ENCODE measurements around the gene GTF2A1. TPM values are rescaled to one million over a fixed set of nuclear protein-coding genes. Genes with fewer than 3 reads are reported as not detected.

GTF2A1 gene
- total RNA-seq, 1 experiment from 2014 or later = 24.4 TPM

GRCh38 chr14:81172353-81172752 is 48.4 kb downstream of the GTF2A1 start:
- TF ChIP-seq EZH2 (IDR thresholded peaks at IDR 0.05; ENCODE audit: low read length, unreplicated experiment) = no peak
- H3K4me1 ChIP-seq (ENCODE audit: insufficient read depth, low read length) = peaks cover 14% of the 10 kb centered on the region
- DNase-seq (no peak), ATAC-seq (no peak)
- H3K4me2 ChIP-seq (ENCODE audit: low read length) = no peak overlapping the region
- H3F3A ChIP-seq (ENCODE audit: low read length, unreplicated experiment) = no peaks in the 10 kb centered on the region
- intact Hi-C loops (cut with micrococcal nuclease) = loop anchor here (5.0 kb wide), 1 partner anchor 110 kb away; no protein-coding TSS in a partner anchor
- H3K36me3 ChIP-seq (ENCODE audit: low read depth, low read length) = no peaks in the 10 kb centered on the region
- no peak overlapping the region for H3K9ac ChIP-seq (ENCODE audit: low read length)
- H3K9me3 ChIP-seq (ENCODE audit: low read length) = no peaks in the 10 kb centered on the region
- ChIA-PET CTCF (interaction anchor here (1.0 kb wide), 1 partner anchor 176 kb away, joined by 3 read pairs; no protein-coding TSS in a partner anchor), POLR2A (ENCODE audit: unreplicated experiment) (no interaction called here)
- H3K4me3 ChIP-seq (ENCODE audit: low read length) = no peak overlapping the region
- H3K9me2 ChIP-seq (replicated peaks; ENCODE audit: low read length) = no peaks in the 10 kb centered on the region
- no peaks in the 10 kb centered on the region for H3K27me3 ChIP-seq (ENCODE audit: low read length)
- H2AFZ ChIP-seq (ENCODE audit: low read length) = no peak overlapping the region
- BruUV-seq (replicated peaks) = no TSS peak
- H3K27ac ChIP-seq (ENCODE audit: low read length) = no peak overlapping the region
- H3K79me2 ChIP-seq (ENCODE audit: low read length) = no peaks in the 10 kb centered on the region
- H4K20me1 ChIP-seq (ENCODE audit: low read length) = no peaks in the 10 kb centered on the region

DNA sequence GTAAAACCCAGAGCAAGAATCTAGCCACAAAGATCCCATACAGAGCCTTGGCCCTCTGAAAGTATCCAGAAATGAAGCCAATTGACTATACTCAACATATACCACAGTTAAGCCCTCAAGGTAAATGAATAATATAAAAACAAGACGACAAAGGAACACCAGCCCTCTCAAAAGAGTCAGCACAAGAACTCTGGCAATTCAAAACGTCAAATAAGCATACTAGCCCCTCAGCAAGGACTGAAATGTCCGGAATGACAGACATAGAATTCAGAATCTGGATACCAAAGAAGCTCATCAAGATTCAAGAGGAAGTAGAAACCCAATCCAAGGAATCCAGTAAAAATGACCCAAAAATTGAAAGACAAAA is 49.9 kb downstream of the GTF2A1 start:
- H3K36me3 ChIP-seq (ENCODE audit: low read depth, low read length) = no peaks in the 10 kb centered on the region
- CTCF ChIA-PET = interaction anchor here (0.9 to 1.0 kb wide), 3 partner anchors 33 to 184 kb away, joined by 3 to 9 read pairs (median 6); no protein-coding TSS in a partner anchor
- no peaks in the 10 kb centered on the region for H4K20me1 ChIP-seq (ENCODE audit: low read length)
- H3K9me2 ChIP-seq (replicated peaks; ENCODE audit: low read length) = no peaks in the 10 kb centered on the region
- H2AFZ ChIP-seq (ENCODE audit: low read length) = no peak overlapping the region
- peak overlapping the region; percentile 92; the same call in 1 of the 2 replicates for H3K4me3 ChIP-seq (ENCODE audit: low read length)
- POLR2A ChIA-PET (ENCODE audit: unreplicated experiment) = interaction anchor here (0.7 kb wide), 1 partner anchor 8 kb away, joined by 6 read pairs; no protein-coding TSS in a partner anchor
- intact Hi-C loops (cut with micrococcal nuclease) = loop anchor here (1.0 to 5.0 kb wide), 4 partner anchors 48 to 217 kb away; no protein-coding TSS in a partner anchor
- TF ChIP-seq CTCF (conservative IDR thresholded peaks at IDR 0.05; ENCODE audit: low read depth, low read length) (no peak; the same call in 1 of the 2 replicates), EZH2 (IDR thresholded peaks at IDR 0.05; ENCODE audit: low read length, unreplicated experiment) (no peak), EZH2phosphoT487 (IDR thresholded peaks at IDR 0.05; ENCODE audit: borderline replicate concordance, low read length) (no peak)
- peaks cover 14% of the 10 kb centered on the region for H3K4me1 ChIP-seq (ENCODE audit: insufficient read depth, low read length)
- ATAC-seq (no peak), DNase-seq (no peak)
- no peaks in the 10 kb centered on the region for H3F3A ChIP-seq (ENCODE audit: low read length, unreplicated experiment)
- peak overlapping the region; percentile 100 for H3K4me2 ChIP-seq (ENCODE audit: low read length)
- no peaks in the 10 kb centered on the region for H3K27me3 ChIP-seq (ENCODE audit: low read length)
- BruUV-seq (replicated peaks) = TSS peak; percentile 95
- no peaks in the 10 kb centered on the region for H3K9me3 ChIP-seq (ENCODE audit: low read length)
- H3K27ac ChIP-seq (ENCODE audit: low read length) = peak overlapping the region; percentile 88; the same call in 1 of the 2 replicates
- H3K79me2 ChIP-seq (ENCODE audit: low read length) = no peaks in the 10 kb centered on the region
- no peak overlapping the region; the same call in 1 of the 2 replicates for H3K9ac ChIP-seq (ENCODE audit: low read length)

DNA sequence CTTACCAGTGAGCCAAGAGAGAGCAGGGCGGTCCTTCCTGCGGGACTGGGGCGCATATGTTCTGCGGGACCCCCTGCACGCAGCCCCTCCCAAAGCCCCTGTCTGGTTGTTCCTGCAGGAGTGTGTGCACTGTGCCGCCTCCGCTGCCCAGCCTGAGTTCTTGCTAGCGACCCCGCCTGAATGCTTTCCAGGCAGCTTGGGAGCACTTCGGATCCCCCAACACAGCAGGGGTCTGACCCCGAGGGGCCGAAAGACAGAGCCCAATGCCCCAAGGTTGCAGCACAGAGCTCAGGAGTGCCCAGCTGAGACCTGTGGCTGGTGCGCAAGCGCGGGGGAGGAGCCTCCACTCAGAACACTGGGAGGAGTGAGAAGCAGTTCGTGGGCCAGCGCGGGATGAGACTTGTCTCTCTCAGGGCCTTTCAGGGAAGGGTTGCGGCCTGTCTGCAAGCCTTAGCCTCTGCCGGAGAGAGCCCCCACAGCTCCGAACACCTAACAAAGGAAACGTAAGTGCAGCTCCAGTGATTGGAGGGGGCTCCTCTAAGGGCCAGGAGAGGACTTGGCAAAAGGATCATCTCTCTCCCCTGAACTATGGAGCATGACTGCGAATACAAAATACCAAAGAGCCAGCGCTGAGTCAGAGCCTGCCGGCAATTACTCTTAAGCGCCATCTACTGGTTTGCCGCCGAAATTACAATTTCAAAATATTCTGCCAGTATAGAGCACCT is 50.5 kb downstream of the GTF2A1 start:
- intact Hi-C loops (cut with micrococcal nuclease) = loop anchor here (1.0 to 5.0 kb wide), 4 partner anchors 49 to 216 kb away; no protein-coding TSS in a partner anchor

More for the DNA sequence above, 50.5 kb downstream of the GTF2A1 start:
- Histone ChIP-seq H3K9me2 (replicated peaks; ENCODE audit: low read length) (no peaks in the 10 kb centered on the region), H3K4me3 (ENCODE audit: low read length) (peak overlapping the region; percentile 92), H3K27me3 (ENCODE audit: low read length) (no peaks in the 10 kb centered on the region), H3K9ac (ENCODE audit: low read length) (peak overlapping the region; percentile 87), H3K27ac (ENCODE audit: low read length) (peak overlapping the region; percentile 88), H3K36me3 (ENCODE audit: low read depth, low read length) (no peaks in the 10 kb centered on the region), H3K4me2 (ENCODE audit: low read length) (peak overlapping the region; percentile 100), H3F3A (ENCODE audit: low read length, unreplicated experiment) (no peaks in the 10 kb centered on the region), H4K20me1 (ENCODE audit: low read length) (no peaks in the 10 kb centered on the region), H3K9me3 (ENCODE audit: low read length) (no peaks in the 10 kb centered on the region), H3K4me1 (ENCODE audit: insufficient read depth, low read length) (peaks cover 14% of the 10 kb centered on the region), H2AFZ (ENCODE audit: low read length) (peak overlapping the region; percentile 97), H3K79me2 (ENCODE audit: low read length) (no peaks in the 10 kb centered on the region)
- BruUV-seq (replicated peaks) = no TSS peak
- TF ChIP-seq CTCF (conservative IDR thresholded peaks at IDR 0.05; ENCODE audit: low read depth, low read length) (peak; percentile 91), EZH2 (IDR thresholded peaks at IDR 0.05; ENCODE audit: low read length, unreplicated experiment) (no peak)
- DNase-seq (peak; percentile 84), ATAC-seq (peak; percentile 99)
- CTCF ChIA-PET = interaction anchor here (0.6 to 1.0 kb wide), 5 partner anchors 33 to 183 kb away, joined by 3 to 9 read pairs (median 4); no protein-coding TSS in a partner anchor
- POLR2A ChIA-PET (ENCODE audit: unreplicated experiment) = interaction anchor here (0.6 to 0.7 kb wide), 2 partner anchors 8 to 49 kb away, joined by 6 to 9 read pairs; no protein-coding TSS in a partner anchor
